ENCODE data around the gene TMEM204. TPM values are rescaled to one million over a fixed set of nuclear protein-coding genes. Genes with fewer than 3 reads are reported as not detected.

The TMEM204 gene
- polyA plus RNA-seq, 3 donors = 0.09 to 1.5 (median 1.3) TPM

GRCh38 chr16:1495889-1496262, 37.6 kb upstream of the TMEM204 start:
- Mint-ChIP-seq H3K4me3 (no peak overlapping the region), H3K27ac (no peak overlapping the region), H3K27me3 (ENCODE audit: low read depth in 3 of 3) (peaks cover 0 to 2% (median 0%) of the 10 kb centered on the region in 3 donors), H3K9me3 (peaks cover 0 to 2% (median 0%) of the 10 kb centered on the region in 7 donors), H3K36me3 (peaks cover 25 to 53% of the 10 kb centered on the region in 2 donors), H3K4me1 (peaks cover 19% of the 10 kb centered on the region)
- no peaks in the 10 kb centered on the region for H3K27me3 ChIP-seq (ENCODE audit: control insufficient read depth in 2 of 2, insufficient read depth in 2 of 2, low read length in 2 of 2)
- peaks cover 57 to 63% of the 10 kb centered on the region in 2 donors for H3K36me3 ChIP-seq (replicated peaks in 1 of 2; ENCODE audit: control insufficient read depth in 1 of 2, insufficient read depth in 2 of 2, low read length in 2 of 2)
- intact Hi-C loops (cut with micrococcal nuclease) = no loop called here
- no peak for TF ChIP-seq CTCF (IDR thresholded peaks at IDR 0.05)
- H3K4me3 ChIP-seq (replicated peaks in 1 of 3; ENCODE audit: low read depth in 2 of 3, low read length in 3 of 3) = no peak overlapping the region
- no peak overlapping the region for H2AFZ ChIP-seq (ENCODE audit: insufficient read depth, low read depth, low read length, poor library complexity, severe bottlenecking)
- H3K4me2 ChIP-seq (replicated peaks; ENCODE audit: extremely low read depth, low read length, poor library complexity, severe bottlenecking) = no peak overlapping the region
- H3K9me3 ChIP-seq (replicated peaks in 1 of 2; ENCODE audit: control insufficient read depth in 1 of 2, insufficient read depth in 1 of 2, low read length in 2 of 2) = no peaks in the 10 kb centered on the region
- WGBS (ENCODE audit: insufficient coverage) = 97% methylated on average over 24 of the region's 25 CpGs
- no peaks in the 10 kb centered on the region for H4K20me1 ChIP-seq (ENCODE audit: insufficient read depth, low read length)
- H3K9ac ChIP-seq (ENCODE audit: insufficient read depth, low read length, poor library complexity, severe bottlenecking) = no peak overlapping the region
- H3K4me1 ChIP-seq (ENCODE audit: control insufficient read depth in 1 of 2, insufficient read depth in 2 of 2, low read length in 2 of 2) = peaks cover 22 to 27% of the 10 kb centered on the region in 2 donors
- peaks cover 20% of the 10 kb centered on the region for H3K79me2 ChIP-seq (ENCODE audit: insufficient read depth, low read length)
- H3K27ac ChIP-seq (ENCODE audit: low read depth in 1 of 2, low read length in 2 of 2) = no peak overlapping the region
- no peak for DNase-seq

GRCh38 chr16:1496464-1496863, 37.0 kb upstream of the TMEM204 start:
- no peak overlapping the region for H3K4me3 ChIP-seq (replicated peaks in 1 of 3; ENCODE audit: low read depth in 2 of 3, low read length in 3 of 3)
- H3K79me2 ChIP-seq (ENCODE audit: insufficient read depth, low read length) = peaks cover 20% of the 10 kb centered on the region
- Mint-ChIP-seq H3K9me3 (peaks cover 0 to 2% (median 0%) of the 10 kb centered on the region in 7 donors), H3K4me1 (peaks cover 19% of the 10 kb centered on the region), H3K36me3 (peaks cover 28 to 58% of the 10 kb centered on the region in 2 donors), H3K27ac (peak overlapping the region in 1 of 7 donors; percentile 0), H3K4me3 (no peak overlapping the region), H3K27me3 (ENCODE audit: low read depth in 3 of 3) (peaks cover 0 to 2% (median 0%) of the 10 kb centered on the region in 3 donors)
- H3K27me3 ChIP-seq (ENCODE audit: control insufficient read depth in 2 of 2, insufficient read depth in 2 of 2, low read length in 2 of 2) = no peaks in the 10 kb centered on the region
- no peaks in the 10 kb centered on the region for H4K20me1 ChIP-seq (ENCODE audit: insufficient read depth, low read length)
- no peak overlapping the region for H3K4me2 ChIP-seq (replicated peaks; ENCODE audit: extremely low read depth, low read length, poor library complexity, severe bottlenecking)
- H2AFZ ChIP-seq (ENCODE audit: insufficient read depth, low read depth, low read length, poor library complexity, severe bottlenecking) = no peak overlapping the region
- no peak overlapping the region for H3K27ac ChIP-seq (ENCODE audit: low read depth in 1 of 2, low read length in 2 of 2)
- TF ChIP-seq CTCF (IDR thresholded peaks at IDR 0.05) = no peak
- no peak for DNase-seq
- no peaks in the 10 kb centered on the region for H3K9me3 ChIP-seq (replicated peaks in 1 of 2; ENCODE audit: control insufficient read depth in 1 of 2, insufficient read depth in 1 of 2, low read length in 2 of 2)
- H3K36me3 ChIP-seq (replicated peaks in 1 of 2; ENCODE audit: control insufficient read depth in 1 of 2, insufficient read depth in 2 of 2, low read length in 2 of 2) = peaks cover 61 to 69% of the 10 kb centered on the region in 2 donors
- 92% methylated on average over 24 of the region's 25 CpGs for WGBS (ENCODE audit: insufficient coverage)
- H3K9ac ChIP-seq (ENCODE audit: insufficient read depth, low read length, poor library complexity, severe bottlenecking) = no peak overlapping the region
- H3K4me1 ChIP-seq (ENCODE audit: control insufficient read depth in 1 of 2, insufficient read depth in 2 of 2, low read length in 2 of 2) = peaks cover 22 to 27% of the 10 kb centered on the region in 2 donors
- intact Hi-C loops (cut with micrococcal nuclease) = no loop called here

All from CD14-positive monocyte (primary cell).